Activated CD4-positive, alpha-beta memory T cell treated with anti-CD3 and anti-CD28 coated beads, Interleukin-2, amount 10 ng/mL, durations not matched to agents 7 days and 5 days (primary cell): Measurements from ENCODE around the gene CYB561. TPM values are rescaled to one million over a fixed set of nuclear protein-coding genes. Genes with fewer than 3 reads are reported as not detected.

Experiments used
- CTCF ChIA-PET: fragments of 350-600 bp; sonication (Branson Sonifier 250); formaldehyde crosslinking; loops from one replicate; lab custom pipeline; 2021; ENCODE audit warnings: antibody characterized with exemption, inconsistent platforms; lab: Charles Lee
- POLR2A ChIA-PET: fragments of 350-600 bp; sonication (Branson Sonifier 250); formaldehyde crosslinking; loops from one replicate; lab custom pipeline; 2021; ENCODE audit warnings: antibody characterized with exemption; lab: Charles Lee
- DNase-seq: peaks from one replicate; pipeline ENCODE4 v3.0.0-alpha.2; 2020
- H3K27ac Mint-ChIP-seq: one replicate; pipeline ENCODE4 v1.8.0; 2021; ENCODE audit warnings: mild to moderate bottlenecking, mixed read lengths
- H3K27me3 Mint-ChIP-seq: one replicate; pipeline ENCODE4 v1.8.0; 2021; ENCODE audit warnings: mixed read lengths
- H3K36me3 Mint-ChIP-seq: one replicate; pipeline ENCODE4 v1.8.0; 2021; ENCODE audit warnings: low read depth, mixed read lengths
- H3K4me1 Mint-ChIP-seq: one replicate; pipeline ENCODE4 v1.8.0; 2021; ENCODE audit warnings: mixed read lengths
- H3K4me3 Mint-ChIP-seq: one replicate; pipeline ENCODE4 v1.8.0; 2021; ENCODE audit warnings: mild to moderate bottlenecking, mixed read lengths
- H3K9me3 Mint-ChIP-seq: one replicate; pipeline ENCODE4 v1.8.0; 2021; ENCODE audit warnings: mixed read lengths
- total RNA-seq, 2 experiments: library from RNA; stranded (reverse); gene quantifications; one replicate each; pipeline ENCODE4 v1.2.3, GENCODE V29; 2021

The CYB561 gene
- total RNA-seq, 2 experiments from 2014 or later, result 28.9 to 30.3 TPM

- H3K27ac Mint-ChIP-seq, result no peak overlapping the region
- H3K4me1 Mint-ChIP-seq, result peaks cover 60% of the 10 kb centered on the region
- H3K27me3 Mint-ChIP-seq, result peaks cover 3% of the 10 kb centered on the region
- H3K4me3 Mint-ChIP-seq, result no peak overlapping the region
- no peak for DNase-seq
- no peaks in the 10 kb centered on the region for H3K36me3 Mint-ChIP-seq
- no peaks in the 10 kb centered on the region for H3K9me3 Mint-ChIP-seq
- POLR2A ChIA-PET, result interaction anchor here (0.8 to 1.3 kb wide), 3 partner anchors 8 to 159 kb away, joined by 3 to 4 read pairs (median 4); no protein-coding TSS in a partner anchor
- CTCF ChIA-PET, result interaction anchor here (1.0 to 1.9 kb wide), 6 partner anchors 8 to 169 kb away, joined by 3 to 6 read pairs (median 4); no protein-coding TSS in a partner anchor
Observed at GRCh38 chr17:63443053-63443452, 3.1 kb downstream of the CYB561 start.

- POLR2A ChIA-PET, result interaction anchor here (1.0 to 1.3 kb wide), 2 partner anchors 13 to 159 kb away, joined by 3 to 4 read pairs; no protein-coding TSS in a partner anchor
- no peak for DNase-seq
- Mint-ChIP-seq H3K4me1 (peaks cover 58% of the 10 kb centered on the region), H3K27ac (peak overlapping the region; percentile 12), H3K27me3 (peaks cover 3% of the 10 kb centered on the region), H3K36me3 (no peaks in the 10 kb centered on the region), H3K9me3 (no peaks in the 10 kb centered on the region), H3K4me3 (no peak overlapping the region)
- CTCF ChIA-PET, result interaction anchor here (1.0 to 1.3 kb wide), 3 partner anchors 8 to 169 kb away, joined by 3 to 6 read pairs (median 6); no protein-coding TSS in a partner anchor
Observed at GRCh38 chr17:63442549-63443035, 3.5 kb downstream of the CYB561 start.

GRCh38 chr17:63442074-63442473 is 4.0 kb downstream of the CYB561 start:
- peaks cover 54% of the 10 kb centered on the region for H3K4me1 Mint-ChIP-seq
- no peak for DNase-seq
- no peaks in the 10 kb centered on the region for H3K36me3 Mint-ChIP-seq
- peak overlapping the region; percentile 12 for H3K27ac Mint-ChIP-seq
- H3K9me3 Mint-ChIP-seq, result no peaks in the 10 kb centered on the region
- CTCF ChIA-PET, result interaction anchor here (1.0 to 1.3 kb wide), 3 partner anchors 17 to 170 kb away, joined by 3 to 6 read pairs (median 4); partner anchors contain the start of gene ACE
- H3K27me3 Mint-ChIP-seq, result peaks cover 3% of the 10 kb centered on the region
- POLR2A ChIA-PET, result interaction anchor here (0.8 to 1.3 kb wide), 5 partner anchors 13 to 260 kb away, joined by 3 to 4 read pairs (median 3); no protein-coding TSS in a partner anchor
- H3K4me3 Mint-ChIP-seq, result no peak overlapping the region

GRCh38 chr17:63441654-63442053 is 4.5 kb downstream of the CYB561 start:
- no peak for DNase-seq
- Mint-ChIP-seq H3K4me3 (no peak overlapping the region), H3K27me3 (peaks cover 3% of the 10 kb centered on the region), H3K36me3 (no peaks in the 10 kb centered on the region), H3K4me1 (peaks cover 55% of the 10 kb centered on the region), H3K27ac (no peak overlapping the region), H3K9me3 (no peaks in the 10 kb centered on the region)
- POLR2A ChIA-PET, result interaction anchor here (0.8 to 1.0 kb wide), 3 partner anchors 21 to 261 kb away, joined by 3 read pairs; no protein-coding TSS in a partner anchor
- CTCF ChIA-PET, result interaction anchor here (1.3 to 3.1 kb wide), 2 partner anchors 16 to 36 kb away, joined by 4 to 25 read pairs; partner anchors contain the start of gene ACE

- ChIA-PET CTCF (interaction anchor here (1.3 to 3.1 kb wide), 4 partner anchors 15 to 170 kb away, joined by 4 to 25 read pairs (median 13); partner anchors contain the start of gene ACE), POLR2A (interaction anchor here (0.8 to 1.6 kb wide), 7 partner anchors 10 to 262 kb away, joined by 3 to 9 read pairs (median 4); partner anchors contain the start of genes ACE and LIMD2)
- no peaks in the 10 kb centered on the region for H3K9me3 Mint-ChIP-seq
- peaks cover 62% of the 10 kb centered on the region for H3K4me1 Mint-ChIP-seq
- peak overlapping the region; percentile 94 for H3K27ac Mint-ChIP-seq
- H3K27me3 Mint-ChIP-seq, result peaks cover 3% of the 10 kb centered on the region
- no peaks in the 10 kb centered on the region for H3K36me3 Mint-ChIP-seq
- DNase-seq, result no peak
- H3K4me3 Mint-ChIP-seq, result no peak overlapping the region
Observed at GRCh38 chr17:63440770-63441335, 5.3 kb downstream of the CYB561 start.

GRCh38 chr17:63440127-63440769 is 5.9 kb downstream of the CYB561 start:
- Mint-ChIP-seq H3K9me3 (no peaks in the 10 kb centered on the region), H3K4me3 (peak overlapping the region; percentile 60), H3K27ac (peak overlapping the region; percentile 94), H3K36me3 (no peaks in the 10 kb centered on the region), H3K4me1 (peaks cover 63% of the 10 kb centered on the region), H3K27me3 (peaks cover 3% of the 10 kb centered on the region)
- POLR2A ChIA-PET, result interaction anchor here (1.0 to 1.9 kb wide), 12 partner anchors 10 to 335 kb away, joined by 3 to 16 read pairs (median 6); partner anchors contain the start of genes ACE, LIMD2 and MAP3K3
- CTCF ChIA-PET, result interaction anchor here (0.9 to 3.1 kb wide), 8 partner anchors 11 to 171 kb away, joined by 3 to 25 read pairs (median 8); partner anchors contain the start of gene ACE
- DNase-seq, result peak; percentile 67

GRCh38 chr17:63439687-63440086 is 6.4 kb downstream of the CYB561 start:
- ChIA-PET CTCF (interaction anchor here (0.9 to 3.1 kb wide), 8 partner anchors 10 to 172 kb away, joined by 3 to 25 read pairs (median 8); partner anchors contain the start of gene ACE), POLR2A (interaction anchor here (0.8 to 1.9 kb wide), 14 partner anchors 11 to 335 kb away, joined by 3 to 16 read pairs (median 5); partner anchors contain the start of genes ACE, LIMD2 and MAP3K3)
- H3K4me1 Mint-ChIP-seq, result peaks cover 63% of the 10 kb centered on the region
- no peaks in the 10 kb centered on the region for H3K27me3 Mint-ChIP-seq
- peak overlapping the region; percentile 94 for H3K27ac Mint-ChIP-seq
- peak; percentile 49 for DNase-seq
- peaks cover 4% of the 10 kb centered on the region for H3K36me3 Mint-ChIP-seq
- no peaks in the 10 kb centered on the region for H3K9me3 Mint-ChIP-seq
- peak overlapping the region; percentile 60 for H3K4me3 Mint-ChIP-seq

- DNase-seq, result no peak
- POLR2A ChIA-PET, result interaction anchor here (1.0 to 1.9 kb wide), 2 partner anchors 185 to 236 kb away, joined by 3 to 12 read pairs; partner anchors contain the start of gene MAP3K3
- H3K27ac Mint-ChIP-seq, result peak overlapping the region; percentile 94
- peaks cover 72% of the 10 kb centered on the region for H3K4me1 Mint-ChIP-seq
- H3K4me3 Mint-ChIP-seq, result no peak overlapping the region
- peaks cover 11% of the 10 kb centered on the region for H3K36me3 Mint-ChIP-seq
- H3K27me3 Mint-ChIP-seq, result no peaks in the 10 kb centered on the region
- CTCF ChIA-PET, result interaction anchor here (1.6 to 3.1 kb wide), 4 partner anchors 9 to 173 kb away, joined by 7 to 25 read pairs (median 13); no protein-coding TSS in a partner anchor
- H3K9me3 Mint-ChIP-seq, result no peaks in the 10 kb centered on the region
Observed at GRCh38 chr17:63438092-63439051, 7.7 kb downstream of the CYB561 start.

- Mint-ChIP-seq H3K4me1 (peaks cover 79% of the 10 kb centered on the region), H3K4me3 (no peak overlapping the region), H3K9me3 (no peaks in the 10 kb centered on the region), H3K27ac (peak overlapping the region; percentile 63), H3K27me3 (no peaks in the 10 kb centered on the region), H3K36me3 (peaks cover 14% of the 10 kb centered on the region)
- ChIA-PET CTCF (interaction anchor here (3.0 to 3.5 kb wide), 3 partner anchors 12 to 174 kb away, joined by 23 to 33 read pairs (median 32); no protein-coding TSS in a partner anchor), POLR2A (interaction anchor here (0.7 to 3.1 kb wide), 4 partner anchors 8 to 305 kb away, joined by 3 to 30 read pairs (median 8); partner anchors contain the start of genes ACE, CYB561 and MAP3K3)
- DNase-seq, result no peak
Observed at GRCh38 chr17:63437287-63438091, 8.6 kb downstream of the CYB561 start.

- ChIA-PET CTCF (interaction anchor here (2.4 to 3.5 kb wide), 4 partner anchors 10 to 175 kb away, joined by 12 to 33 read pairs (median 28); partner anchors contain the start of gene CYB561), POLR2A (interaction anchor here (0.6 to 3.1 kb wide), 6 partner anchors 9 to 306 kb away, joined by 3 to 30 read pairs (median 8); partner anchors contain the start of genes ACE, CYB561 and MAP3K3)
- no peak overlapping the region for H3K4me3 Mint-ChIP-seq
- peaks cover 14% of the 10 kb centered on the region for H3K36me3 Mint-ChIP-seq
- no peaks in the 10 kb centered on the region for H3K9me3 Mint-ChIP-seq
- no peaks in the 10 kb centered on the region for H3K27me3 Mint-ChIP-seq
- peak overlapping the region; percentile 63 for H3K27ac Mint-ChIP-seq
- DNase-seq, result no peak
- H3K4me1 Mint-ChIP-seq, result peaks cover 79% of the 10 kb centered on the region
Observed at GRCh38 chr17:63436523-63437110, 9.5 kb downstream of the CYB561 start.
